SK-N-SH (cell line): ENCODE data around the gene AP3S1.

Experiments used
- EZH2phosphoT487 ChIP-seq: fragments of 200-600 bp; sonication (generic); IDR thresholded peaks from 2 replicates; pipeline ENCODE4 v1.6.1; 2017; ENCODE audit warnings: low read depth, mixed run types, mild to moderate bottlenecking, antibody characterized with exemption, moderate library complexity, borderline replicate concordance
- MAX ChIP-seq: IDR thresholded peaks from 2 replicates; pipeline ENCODE4 v1.4.0; 2012; ENCODE audit warnings: low read depth
- POLR2AphosphoS5 ChIP-seq: IDR thresholded peaks from 2 replicates; pipeline ENCODE4 v1.6.1; 2012; ENCODE audit warnings: low read depth, low read length
- RAD21 ChIP-seq: IDR thresholded peaks from 2 replicates; pipeline ENCODE4 v1.6.1; 2012; ENCODE audit warnings: mild to moderate bottlenecking, low read length
- RFX5 ChIP-seq: IDR thresholded peaks from 2 replicates; pipeline ENCODE4 v1.6.1; 2012; ENCODE audit warnings: mild to moderate bottlenecking, improper control_type of control experiment, low read length
- SIN3A ChIP-seq: IDR thresholded peaks from 2 replicates; pipeline ENCODE4 v1.6.1; 2012; ENCODE audit warnings: low read depth, mild to moderate bottlenecking, low read length, moderate library complexity, borderline replicate concordance
- SMC3 ChIP-seq: IDR thresholded peaks from 2 replicates; pipeline ENCODE4 v1.6.1; 2012; ENCODE audit warnings: low read depth, low read length, improper control_type of control experiment
- YY1 ChIP-seq: IDR thresholded peaks from 2 replicates; pipeline ENCODE4 v1.4.0; 2012; ENCODE audit warnings: low read depth, mild to moderate bottlenecking
- TF ChIP-seq, protein P1 (sequence below): fragments of 200-600 bp; sonication (generic); IDR thresholded peaks from 2 replicates; pipeline ENCODE4 v1.6.1; 2017; ENCODE audit warnings: antibody characterized with exemption, mild to moderate bottlenecking, moderate library complexity

- TF ChIP-seq, protein P1, sequence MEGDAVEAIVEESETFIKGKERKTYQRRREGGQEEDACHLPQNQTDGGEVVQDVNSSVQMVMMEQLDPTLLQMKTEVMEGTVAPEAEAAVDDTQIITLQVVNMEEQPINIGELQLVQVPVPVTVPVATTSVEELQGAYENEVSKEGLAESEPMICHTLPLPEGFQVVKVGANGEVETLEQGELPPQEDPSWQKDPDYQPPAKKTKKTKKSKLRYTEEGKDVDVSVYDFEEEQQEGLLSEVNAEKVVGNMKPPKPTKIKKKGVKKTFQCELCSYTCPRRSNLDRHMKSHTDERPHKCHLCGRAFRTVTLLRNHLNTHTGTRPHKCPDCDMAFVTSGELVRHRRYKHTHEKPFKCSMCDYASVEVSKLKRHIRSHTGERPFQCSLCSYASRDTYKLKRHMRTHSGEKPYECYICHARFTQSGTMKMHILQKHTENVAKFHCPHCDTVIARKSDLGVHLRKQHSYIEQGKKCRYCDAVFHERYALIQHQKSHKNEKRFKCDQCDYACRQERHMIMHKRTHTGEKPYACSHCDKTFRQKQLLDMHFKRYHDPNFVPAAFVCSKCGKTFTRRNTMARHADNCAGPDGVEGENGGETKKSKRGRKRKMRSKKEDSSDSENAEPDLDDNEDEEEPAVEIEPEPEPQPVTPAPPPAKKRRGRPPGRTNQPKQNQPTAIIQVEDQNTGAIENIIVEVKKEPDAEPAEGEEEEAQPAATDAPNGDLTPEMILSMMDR = no peak
- TF ChIP-seq SMC3 (no peak), POLR2AphosphoS5 (no peak), RAD21 (no peak), SIN3A (no peak), RFX5 (no peak), EZH2phosphoT487 (no peak), YY1 (no peak), MAX (no peak)
These were observed 120.5 kb downstream of the AP3S1 start, which contains the start of gene LVRN for GRCh38 chr5:115962239-115962564.
